Activated T-helper 2 cell treated with anti-CD3 and anti-CD28 coated beads, Interferon-gamma antibody, Interleukin-2, Interleukin-4, amounts not matched to agents 10 μg/mL and 5 μg/mL and 100 μg/mL, durations not matched to agents 14 hours and 24 hours and 36 hours (primary cell): ENCODE results near the gene XYLT1. TPM values are rescaled to one million over a fixed set of nuclear protein-coding genes. Genes with fewer than 3 reads are reported as not detected.

Experiments used
- DNase-seq: peaks from one replicate; pipeline ENCODE4 v3.0.0; 2021; ENCODE audit warnings: low spot score
- H3K27ac Mint-ChIP-seq: one replicate; pipeline ENCODE4 v1.8.0; 2021; ENCODE audit warnings: mixed read lengths
- H3K27me3 Mint-ChIP-seq: one replicate; pipeline ENCODE4 v1.8.0; 2021; ENCODE audit warnings: low read depth, mixed read lengths
- H3K36me3 Mint-ChIP-seq: one replicate; pipeline ENCODE4 v1.8.0; 2021; ENCODE audit warnings: low read depth, mixed read lengths
- H3K4me1 Mint-ChIP-seq: one replicate; pipeline ENCODE4 v1.8.0; 2021; ENCODE audit warnings: low read depth, mixed read lengths
- H3K4me3 Mint-ChIP-seq: one replicate; pipeline ENCODE4 v1.8.0; 2021; ENCODE audit warnings: low read depth, mild to moderate bottlenecking, moderate library complexity, mixed read lengths
- H3K9me3 Mint-ChIP-seq: one replicate; pipeline ENCODE4 v1.8.0; 2021; ENCODE audit warnings: mixed read lengths
- intact Hi-C: fragments of 100-400 bp; cut with micrococcal nuclease; formaldehyde crosslinking; loops from one replicate; pipeline ENCODE4 v1.15.1; 2023
- total RNA-seq: library from RNA; stranded (reverse); gene quantifications from 2 replicates; pipeline ENCODE4 v1.2.3, GENCODE V29; 2022

XYLT1 gene
- total RNA-seq, 1 donor from 2014 or later, result 18.9 TPM

DNA sequence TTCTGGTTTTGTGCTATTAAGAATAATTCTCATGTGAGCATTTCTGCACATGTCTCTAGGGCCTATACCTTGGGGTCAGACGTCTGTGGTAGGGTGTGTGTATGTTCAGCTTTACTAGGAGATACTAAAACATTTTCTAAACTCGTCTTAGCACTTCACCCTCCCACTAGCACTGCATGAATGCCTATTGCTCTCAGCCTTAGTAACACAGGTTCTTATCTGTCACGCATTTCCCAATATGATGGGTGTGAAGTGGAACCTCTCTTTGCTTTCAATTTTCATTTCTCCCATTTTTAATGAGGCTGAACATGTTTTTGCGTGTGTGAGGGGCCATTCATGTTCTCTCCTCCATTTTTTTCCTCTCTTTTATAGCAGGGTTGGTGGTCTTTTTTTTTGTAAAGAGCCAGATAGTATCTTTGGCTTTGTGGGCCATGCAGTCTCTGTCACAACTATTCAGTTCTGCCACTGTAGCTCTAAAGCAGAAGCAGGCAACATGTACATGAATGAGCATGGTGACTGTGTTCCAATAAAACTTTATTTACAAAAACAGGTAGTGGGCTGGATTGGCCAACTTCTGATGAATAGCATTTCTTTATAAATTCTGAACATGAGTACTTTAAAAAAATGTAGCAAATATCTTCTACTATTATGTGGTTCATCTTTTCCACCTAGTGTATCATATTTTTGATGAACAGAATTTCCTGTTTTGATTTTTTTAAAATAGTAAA is 354.0 kb downstream of the XYLT1 start:
- no peaks in the 10 kb centered on the region for H3K9me3 Mint-ChIP-seq
- DNase-seq, result no peak
- intact Hi-C loops, result no loop called here
- peaks cover 28% of the 10 kb centered on the region for H3K36me3 Mint-ChIP-seq
- H3K4me3 Mint-ChIP-seq, result no peak overlapping the region
- no peaks in the 10 kb centered on the region for H3K4me1 Mint-ChIP-seq
- no peak overlapping the region for H3K27ac Mint-ChIP-seq
- no peaks in the 10 kb centered on the region for H3K27me3 Mint-ChIP-seq

DNA sequence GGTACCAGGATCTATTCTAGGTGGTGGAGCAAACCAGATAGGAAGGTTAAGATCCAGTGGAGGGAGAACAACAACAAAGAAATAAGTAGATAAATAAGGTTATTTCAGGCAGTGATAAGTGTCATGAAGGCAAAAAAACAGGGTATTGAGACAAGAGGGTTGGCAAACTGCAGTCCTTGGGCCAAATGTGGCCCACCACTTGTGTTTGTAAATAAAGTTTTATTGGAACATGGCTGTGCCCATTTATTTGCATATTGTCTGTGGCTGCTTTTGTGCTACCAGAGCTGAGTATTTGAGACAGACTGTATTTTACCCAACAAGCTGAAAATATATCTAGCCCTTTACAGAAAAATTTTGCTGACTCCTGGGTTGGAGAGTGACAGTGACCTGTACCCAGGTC is 361.3 kb downstream of the XYLT1 start:
- no peak overlapping the region for H3K4me3 Mint-ChIP-seq
- intact Hi-C loops, result no loop called here

DNA sequence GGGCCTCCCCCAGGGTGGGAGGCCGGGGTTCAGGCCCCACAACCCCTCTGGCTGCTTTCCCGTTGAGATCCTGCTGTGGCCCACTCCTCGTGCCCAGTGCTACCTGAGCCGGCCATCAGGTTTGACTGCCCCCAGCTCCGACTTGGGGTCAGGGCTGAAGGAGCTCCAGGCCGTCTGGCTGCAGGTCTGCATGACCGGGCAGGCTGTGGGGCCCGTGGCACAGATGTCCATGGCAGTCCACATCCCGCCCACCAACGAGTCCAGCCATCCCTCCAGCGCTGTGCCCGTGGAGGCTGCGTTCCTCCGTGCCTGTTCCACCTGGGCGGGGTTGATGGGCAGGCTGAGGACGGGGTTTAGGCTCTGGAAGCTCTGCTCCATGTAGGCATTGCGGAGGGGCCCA is 362.2 kb downstream of the XYLT1 start:
- DNase-seq, result no peak
- Mint-ChIP-seq H3K27ac (no peak overlapping the region), H3K36me3 (peaks cover 11% of the 10 kb centered on the region), H3K9me3 (no peaks in the 10 kb centered on the region), H3K4me3 (no peak overlapping the region), H3K4me1 (peaks cover 3% of the 10 kb centered on the region), H3K27me3 (no peaks in the 10 kb centered on the region)
- intact Hi-C loops, result no loop called here

More for the DNA sequence above, 361.3 kb downstream of the XYLT1 start:
- Mint-ChIP-seq H3K4me1 (peaks cover 3% of the 10 kb centered on the region), H3K27me3 (no peaks in the 10 kb centered on the region), H3K9me3 (no peaks in the 10 kb centered on the region), H3K36me3 (peaks cover 11% of the 10 kb centered on the region), H3K27ac (no peak overlapping the region)
- DNase-seq, result no peak

- Mint-ChIP-seq H3K36me3 (peaks cover 11% of the 10 kb centered on the region), H3K4me3 (no peak overlapping the region), H3K27me3 (no peaks in the 10 kb centered on the region), H3K27ac (no peak overlapping the region), H3K9me3 (no peaks in the 10 kb centered on the region), H3K4me1 (peaks cover 3% of the 10 kb centered on the region)
- DNase-seq, result no peak
- intact Hi-C loops, result no loop called here
Observed at GRCh38 chr16:17107450-17107849, 363.3 kb downstream of the XYLT1 start.

DNA sequence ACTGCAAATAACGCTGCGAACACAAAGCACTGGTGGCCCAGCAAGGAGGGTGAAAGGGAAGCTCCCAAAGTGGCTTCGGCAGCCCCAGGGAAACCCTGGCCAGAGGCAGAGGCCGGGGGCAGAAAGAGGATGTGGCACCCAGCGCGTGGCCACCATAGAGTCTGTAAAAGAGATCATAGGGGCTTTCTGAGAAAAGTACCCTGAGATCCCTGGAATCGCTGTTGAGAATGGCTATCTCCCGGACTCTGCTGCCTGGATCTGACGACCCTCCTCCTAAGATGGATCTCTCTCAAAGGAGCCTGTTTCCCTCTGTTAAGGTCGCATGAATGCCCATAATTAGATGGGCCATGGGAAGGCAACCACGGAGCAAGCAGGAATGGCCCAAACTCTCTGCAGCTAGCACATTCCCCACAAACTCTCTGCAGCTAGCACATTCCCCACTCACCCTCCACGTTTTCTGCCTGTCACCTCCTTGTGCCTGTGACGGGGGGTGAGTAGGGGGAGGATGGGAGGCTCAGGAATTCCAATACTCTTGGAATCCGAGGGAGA is 364.4 kb downstream of the XYLT1 start:
- peaks cover 3% of the 10 kb centered on the region for H3K4me1 Mint-ChIP-seq
- intact Hi-C loops, result no loop called here
- H3K36me3 Mint-ChIP-seq, result peaks cover 12% of the 10 kb centered on the region
- no peaks in the 10 kb centered on the region for H3K27me3 Mint-ChIP-seq
- no peak for DNase-seq
- H3K9me3 Mint-ChIP-seq, result no peaks in the 10 kb centered on the region
- no peak overlapping the region for H3K4me3 Mint-ChIP-seq
- H3K27ac Mint-ChIP-seq, result no peak overlapping the region

DNA sequence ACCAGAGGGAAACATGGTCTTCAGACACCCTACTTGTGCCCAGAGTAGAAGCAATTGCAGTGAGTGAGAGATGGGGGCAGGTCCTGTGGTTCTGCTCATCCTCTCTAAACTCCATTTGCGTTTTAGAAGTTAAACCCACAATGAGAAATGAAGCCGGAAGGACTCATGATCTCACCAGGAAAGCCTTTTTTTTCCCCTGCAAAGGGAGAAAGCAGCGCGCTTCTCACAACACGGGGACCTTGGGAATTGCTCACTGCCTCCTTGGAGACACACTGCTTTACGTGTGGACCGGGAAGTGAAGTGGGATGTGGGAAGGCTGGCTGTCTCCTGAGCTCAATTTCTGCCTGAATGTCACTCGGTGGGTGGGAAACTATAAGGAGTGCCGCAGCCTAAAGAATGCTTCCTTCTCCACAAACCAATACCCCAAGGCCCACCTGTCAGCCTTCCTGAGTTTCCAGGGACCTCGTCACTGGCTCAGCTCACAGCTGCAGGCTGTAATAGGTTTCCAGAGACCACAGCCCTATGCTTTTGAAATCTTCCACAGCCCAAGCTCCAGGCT is 365.4 kb downstream of the XYLT1 start:
- Mint-ChIP-seq H3K27me3 (no peaks in the 10 kb centered on the region), H3K36me3 (peaks cover 10% of the 10 kb centered on the region), H3K4me1 (peaks cover 3% of the 10 kb centered on the region), H3K9me3 (no peaks in the 10 kb centered on the region), H3K27ac (no peak overlapping the region), H3K4me3 (no peak overlapping the region)
- intact Hi-C loops, result no loop called here
- DNase-seq, result no peak

GRCh38 chr16:17104654-17105053 is 366.1 kb downstream of the XYLT1 start:
- DNase-seq, result no peak
- H3K27ac Mint-ChIP-seq, result no peak overlapping the region
- H3K4me3 Mint-ChIP-seq, result no peak overlapping the region
- H3K4me1 Mint-ChIP-seq, result peaks cover 3% of the 10 kb centered on the region
- no peaks in the 10 kb centered on the region for H3K9me3 Mint-ChIP-seq
- no peaks in the 10 kb centered on the region for H3K27me3 Mint-ChIP-seq
- H3K36me3 Mint-ChIP-seq, result peaks cover 7% of the 10 kb centered on the region
- intact Hi-C loops, result no loop called here

GRCh38 chr16:17103216-17103615 is 367.5 kb downstream of the XYLT1 start:
- DNase-seq, result no peak
- Mint-ChIP-seq H3K4me1 (peaks cover 3% of the 10 kb centered on the region), H3K36me3 (peaks cover 4% of the 10 kb centered on the region), H3K9me3 (no peaks in the 10 kb centered on the region), H3K27ac (no peak overlapping the region), H3K27me3 (no peaks in the 10 kb centered on the region), H3K4me3 (no peak overlapping the region)
- intact Hi-C loops, result no loop called here

- Mint-ChIP-seq H3K9me3 (no peaks in the 10 kb centered on the region), H3K4me3 (no peak overlapping the region), H3K27me3 (no peaks in the 10 kb centered on the region), H3K27ac (no peak overlapping the region), H3K4me1 (peaks cover 3% of the 10 kb centered on the region), H3K36me3 (peaks cover 4% of the 10 kb centered on the region)
- intact Hi-C loops, result no loop called here
- DNase-seq, result no peak
Observed at GRCh38 chr16:17101646-17102045, 369.1 kb downstream of the XYLT1 start.

DNA sequence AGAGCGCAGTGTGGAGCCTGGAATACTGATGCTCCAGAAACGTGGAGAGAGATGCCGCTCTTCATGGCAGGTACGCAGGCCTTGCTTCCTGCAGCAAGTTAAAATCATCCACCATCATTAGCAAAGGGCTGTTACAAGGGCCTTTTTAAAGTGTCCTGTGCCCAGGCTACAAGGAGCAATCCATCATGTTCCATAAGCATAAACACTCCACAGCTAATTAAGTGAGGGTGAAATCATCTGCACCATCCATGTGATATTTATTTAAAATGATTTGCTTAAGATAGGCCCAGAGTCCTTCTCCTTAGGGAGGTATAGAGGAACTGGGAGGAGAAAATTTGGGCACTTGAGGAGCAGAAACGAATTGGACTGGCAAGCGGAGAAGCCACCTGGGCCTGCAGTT is 372.1 kb downstream of the XYLT1 start:
- Mint-ChIP-seq H3K27ac (no peak overlapping the region), H3K4me3 (no peak overlapping the region), H3K27me3 (peaks cover 3% of the 10 kb centered on the region), H3K9me3 (no peaks in the 10 kb centered on the region), H3K4me1 (no peaks in the 10 kb centered on the region), H3K36me3 (peaks cover 4% of the 10 kb centered on the region)
- DNase-seq, result no peak
- intact Hi-C loops, result no loop called here

- Mint-ChIP-seq H3K27me3 (no peaks in the 10 kb centered on the region), H3K27ac (no peak overlapping the region), H3K9me3 (no peaks in the 10 kb centered on the region), H3K4me1 (no peaks in the 10 kb centered on the region), H3K36me3 (no peaks in the 10 kb centered on the region), H3K4me3 (no peak overlapping the region)
- no peak for DNase-seq
- intact Hi-C loops, result no loop called here
Observed at GRCh38 chr16:17084130-17084529, 386.6 kb downstream of the XYLT1 start.

- no peak for DNase-seq
- intact Hi-C loops, result no loop called here
- Mint-ChIP-seq H3K4me3 (no peak overlapping the region), H3K4me1 (no peaks in the 10 kb centered on the region), H3K36me3 (no peaks in the 10 kb centered on the region), H3K27ac (no peak overlapping the region), H3K9me3 (no peaks in the 10 kb centered on the region), H3K27me3 (no peaks in the 10 kb centered on the region)
Observed at GRCh38 chr16:17083628-17084027, 387.1 kb downstream of the XYLT1 start.

DNA sequence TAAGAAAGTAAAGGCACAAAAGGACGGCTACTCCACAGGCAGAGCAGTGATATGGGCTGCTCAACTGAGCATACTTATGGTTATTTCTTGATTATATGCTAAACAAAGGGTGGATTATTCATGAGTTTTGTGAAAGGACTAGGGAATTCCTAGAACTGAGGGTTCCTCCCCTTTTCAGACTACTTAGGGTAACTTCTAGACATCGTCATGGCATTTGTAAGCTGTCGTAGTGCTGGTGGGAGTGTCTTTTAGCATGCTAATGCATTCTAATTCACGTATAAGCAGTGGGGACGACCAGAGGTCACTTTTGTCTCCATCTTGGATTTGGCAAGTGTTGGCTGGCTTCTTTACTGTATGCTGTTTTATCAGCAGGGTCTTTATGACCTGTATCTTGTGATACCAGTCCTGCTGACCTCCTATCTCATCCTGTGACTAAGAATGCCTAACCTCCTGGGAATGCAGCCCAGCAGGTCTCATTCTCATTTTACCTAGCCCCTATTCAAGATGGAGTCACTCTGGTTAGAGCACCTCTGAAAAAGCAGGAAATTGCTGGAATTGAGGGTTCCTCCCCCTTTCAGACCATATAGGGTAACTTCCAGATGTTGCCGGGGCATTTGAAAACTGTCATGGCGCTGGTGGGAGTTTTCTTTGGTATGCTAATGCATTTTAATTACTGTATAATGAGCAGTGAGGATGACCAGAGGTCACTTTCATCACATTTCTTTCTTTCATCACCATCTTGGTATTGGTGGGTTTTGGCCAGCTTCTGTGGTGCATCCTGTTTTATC is 388.5 kb downstream of the XYLT1 start:
- Mint-ChIP-seq H3K27me3 (no peaks in the 10 kb centered on the region), H3K4me1 (no peaks in the 10 kb centered on the region)
- DNase-seq, result no peak

More for the DNA sequence above, 388.5 kb downstream of the XYLT1 start:
- intact Hi-C loops, result no loop called here
- Mint-ChIP-seq H3K4me3 (no peak overlapping the region), H3K36me3 (no peaks in the 10 kb centered on the region), H3K9me3 (no peaks in the 10 kb centered on the region), H3K27ac (no peak overlapping the region)
